K562 (cell line): ENCODE measurements around the gene WDR20. TPM values are rescaled to one million over a fixed set of nuclear protein-coding genes. Genes with fewer than 3 reads are reported as not detected.

Experiments used
- ATAC-seq: fragments of 200-7000 bp; cut with Tn5 transposase; 3 replicates; pipeline ENCODE4 v1.9.1; 2020; ENCODE audit warnings: moderate library complexity
- BruUV-seq: library from RNA; stranded (reverse); fragments of 400-500 nt; replicated peaks from 2 replicates; lab custom pipeline; 2021; lab: Mats Ljungman, UMichigan
- CTCF ChIA-PET: fragments of 300-600 bp; formaldehyde crosslinking; extraction: SDS; loops from one replicate; lab custom pipeline; 2021; ENCODE audit warnings: low intra/inter-chr PET ratio; lab: Yijun Ruan, JAX
- POLR2A ChIA-PET: fragments of 300-600, 350-650 bp; sonication (Branson Sonifier 250); formaldehyde crosslinking; extraction: SDS; loops from one replicate; lab custom pipeline; 2021; ENCODE audit warnings: antibody characterized with exemption, inconsistent platforms; lab: Yijun Ruan, JAX
- DNase-seq, 4 experiments: peaks; one replicate each; pipeline versions ENCODE4 v3.0.0 to v3.0.0-alpha.2; 2011 to 2018; ENCODE audit warnings: low spot score in 3 of 4, mixed read lengths in 3 of 4; ENCODE audit errors: extremely low read depth in 1 of 4
- FAIRE-seq: peaks from 2 replicates; lab custom pipeline; 2011; peaks lifted over from hg19 to GRCh38; lab: Jason Lieb, UNC
- H2AFZ ChIP-seq: 2 replicates; pipeline ENCODE4 v1.6.0; 2011; ENCODE audit warnings: low read depth, low read length, control low read depth, inconsistent platforms
- H3K27ac ChIP-seq: fragments of 200-600 bp; 3 replicates; pipeline ENCODE4 v1.8.0; 2011; ENCODE audit warnings: low read depth, mild to moderate bottlenecking, control low read depth, inconsistent platforms, low read length, moderate library complexity, mixed read lengths; ENCODE audit errors: extremely low read depth
- H3K27me3 ChIP-seq, 2 experiments: fragments of 300-600 bp in 1 of 2; 2 replicates in 1 of 2; 3 replicates in 1 of 2; pipeline versions ENCODE4 v1.6.0 to v1.8.0; 2011; ENCODE audit warnings: inconsistent platforms in 2 of 2, low read length in 2 of 2, mild to moderate bottlenecking in 1 of 2, mixed read lengths in 1 of 2, moderate library complexity in 1 of 2; ENCODE audit not compliant: control insufficient read depth in 2 of 2, insufficient read depth in 2 of 2
- H3K36me3 ChIP-seq: fragments of 300-600 bp; 3 replicates; pipeline ENCODE4 v1.8.0; 2011; ENCODE audit warnings: mild to moderate bottlenecking, low read length, inconsistent platforms; ENCODE audit not compliant: control insufficient read depth, insufficient read depth
- H3K4me1 ChIP-seq, 2 experiments: fragments of 200-600 bp in 1 of 2; replicated peaks in 1 of 2; 2 replicates in 1 of 2; 3 replicates in 1 of 2; pipeline versions ENCODE4 v1.5.1 to v1.8.0; 2011; ENCODE audit warnings: inconsistent platforms in 2 of 2, low read length in 2 of 2, mild to moderate bottlenecking in 1 of 2, mixed read lengths in 1 of 2, moderate library complexity in 1 of 2; ENCODE audit not compliant: control insufficient read depth in 2 of 2, insufficient read depth in 2 of 2
- H3K4me2 ChIP-seq: 2 replicates; pipeline ENCODE4 v1.6.1; 2011; ENCODE audit warnings: low read length, control low read depth, inconsistent platforms, mixed read lengths; ENCODE audit not compliant: insufficient read depth
- H3K4me3 ChIP-seq: fragments of 200-600 bp; sonication (generic), shearing (Covaris generic); 2 replicates; pipeline ENCODE4 v1.5.1; 2016; ENCODE audit warnings: control low read depth, inconsistent platforms
- H3K79me2 ChIP-seq: fragments of 200-600 bp; 3 replicates; pipeline ENCODE4 v1.8.0; 2011; ENCODE audit warnings: low read length, inconsistent platforms; ENCODE audit not compliant: control insufficient read depth, insufficient read depth
- H3K9ac ChIP-seq, 2 experiments: 2 replicates each; pipeline versions ENCODE4 v1.6.0 to v1.6.1; 2011; ENCODE audit warnings: low read depth in 2 of 2, low read length in 2 of 2, control low read depth in 1 of 2, inconsistent platforms in 1 of 2, mild to moderate bottlenecking in 1 of 2, mixed read lengths in 1 of 2; ENCODE audit not compliant: insufficient read depth in 1 of 2
- H3K9me1 ChIP-seq: one replicate; pipeline ENCODE4 v1.6.0; 2011; ENCODE audit warnings: inconsistent platforms, mild to moderate bottlenecking, low read length, moderate library complexity; ENCODE audit not compliant: control insufficient read depth, insufficient read depth
- H3K9me3 ChIP-seq: replicated peaks from 2 replicates; pipeline ENCODE4 v1.5.1; 2011; ENCODE audit warnings: low read depth, low read length, inconsistent platforms; ENCODE audit not compliant: control insufficient read depth, insufficient read depth
- H4K20me1 ChIP-seq: replicated peaks from 2 replicates; pipeline ENCODE4 v1.6.1; 2011; ENCODE audit warnings: low read length, inconsistent platforms, mixed read lengths; ENCODE audit not compliant: control insufficient read depth, insufficient read depth
- BRD4 ChIP-seq: fragments of 200-600 bp; sonication (generic); IDR thresholded peaks from 2 replicates; pipeline ENCODE4 v1.6.1; 2017; ENCODE audit warnings: inconsistent platforms
- ELF2 ChIP-seq: fragments of 250-450 bp; sonication (Bioruptor Pico); IDR thresholded peaks from 2 replicates; pipeline ENCODE4 v1.5.0; 2021; ENCODE audit warnings: mild to moderate bottlenecking
- ETV5 ChIP-seq: sonication (generic); formaldehyde crosslinking; IDR thresholded peaks from 2 replicates; pipeline ENCODE4 v1.4.0; 2020; ENCODE audit warnings: low read depth, mild to moderate bottlenecking, missing genetic modification reagents
- GTF2A2 ChIP-seq: IDR thresholded peaks from 2 replicates; pipeline ENCODE4 v1.6.1; 2016; ENCODE audit warnings: mild to moderate bottlenecking, missing genetic modification characterization, missing compliant biosample characterization
- OTX1 ChIP-seq: fragments of 450-650 bp; formaldehyde crosslinking; IDR thresholded peaks from 2 replicates; pipeline ENCODE4 v1.4.0; 2022; ENCODE audit warnings: mild to moderate bottlenecking
- SMARCB1 ChIP-seq: IDR thresholded peaks from 2 replicates; pipeline ENCODE4 v1.6.1; 2011; ENCODE audit warnings: improper control_type of control experiment, low read depth; ENCODE audit not compliant: insufficient read length
- TCF3 ChIP-seq: sonication (generic); formaldehyde crosslinking; IDR thresholded peaks from 2 replicates; pipeline ENCODE4 v1.4.0; 2020; ENCODE audit warnings: mild to moderate bottlenecking, missing genetic modification reagents
- ZNF717 ChIP-seq: fragments of 250-450 bp; sonication (Bioruptor Pico); IDR thresholded peaks from 2 replicates; pipeline ENCODE4 v1.5.0; 2021
- ZNF830 ChIP-seq: fragments of 250-450 bp; sonication (Bioruptor Pico); IDR thresholded peaks from 2 replicates; pipeline ENCODE4 v1.5.0; 2021; ENCODE audit warnings: mild to moderate bottlenecking
- WGBS: fragments of 100-300 bp; shearing (Covaris generic); methylation state at CpG from one replicate; pipeline ENCODE4 v1.1.6; 2016; ENCODE audit warnings: low coverage, mixed read lengths; ENCODE audit not compliant: insufficient coverage; ENCODE audit errors: missing lambda C conversion rate; 5-methylcytosine and 5-hydroxymethylcytosine counted together
- in situ Hi-C: fragments of 300-500 bp; cut with MboI; formaldehyde crosslinking; loops from 4 replicates; pipeline ENCODE4 v1.15.0; 2018; ENCODE audit warnings: inconsistent platforms, mixed read lengths
- intact Hi-C: fragments of 100-400 bp; cut with micrococcal nuclease; formaldehyde crosslinking; loops from 2 replicates; pipeline ENCODE4 v1.14.2; 2022
- polyA plus RNA-seq, 8 experiments: library from polyadenylated mRNA; depleted of rRNA in 4 of 8; stranded (reverse) in 5 of 8; unstranded in 3 of 8; fragments of >200 nt; fragmentation: Nextera tagmentation in 2 of 8; fragmentation: Illumina TruSeq in 1 of 8; extraction: Ambion mirVana in 2 of 8; extraction: Trizol in 1 of 8; gene quantifications; 2 replicates each; pipeline versions ENCODE4 v1.2.1 to v1.2.3, GENCODE V29; 2011 to 2014; ENCODE audit warnings: inconsistent platforms in 1 of 8, missing spikeins in 1 of 8
- total RNA-seq, 7 experiments: library from RNA; depleted of rRNA in 6 of 7; stranded (reverse); fragments of >200 nt in 6 of 7; fragmentation: Illumina TruSeq in 2 of 7; extraction: Trizol in 2 of 7; gene quantifications; 2 replicates each; pipeline versions ENCODE4 v1.2.1 to v1.2.3, GENCODE V29; 2011 to 2021; ENCODE audit warnings: low replicate concordance in 1 of 7
- TF ChIP-seq, protein P1 (sequence below): fragments of 450-650 bp; conservative IDR thresholded peaks from 2 replicates; pipeline ENCODE4 v1.6.1; 2016; ENCODE audit warnings: missing genetic modification characterization, low read depth, mild to moderate bottlenecking, missing compliant biosample characterization, moderate library complexity
- TF ChIP-seq, protein P2 (sequence below), 2 experiments: fragments of 450-650 bp; IDR thresholded peaks; 2 replicates each; pipeline ENCODE4 v1.6.1; 2016
- TF ChIP-seq, protein P3 (sequence below): fragments of 250-450 bp; sonication (Bioruptor Pico); IDR thresholded peaks from 2 replicates; pipeline ENCODE4 v1.5.1; 2021; ENCODE audit warnings: mild to moderate bottlenecking
- TF ChIP-seq, protein P4 (sequence below): fragments of 250-450 bp; sonication (Bioruptor Pico); IDR thresholded peaks from 2 replicates; pipeline ENCODE4 v1.8.0; 2022; ENCODE audit warnings: inconsistent platforms
- TF ChIP-seq, protein P5 (sequence below), 3 experiments: fragments of 200-800 bp in 1 of 3; fragments of 250-450 bp in 1 of 3; fragments of 450-650 bp in 1 of 3; sonication (Bioruptor Pico) in 1 of 3; sonication (Bioruptor generic) in 1 of 3; formaldehyde crosslinking in 1 of 3; IDR thresholded peaks; 2 replicates each; pipeline versions ENCODE4 v1.6.1 to v1.8.0; 2016 to 2022; ENCODE audit warnings: mild to moderate bottlenecking in 2 of 3, missing genetic modification characterization in 2 of 3, missing compliant biosample characterization in 1 of 3, moderate library complexity in 1 of 3

WDR20 gene
- total and polyA plus RNA-seq, 9 of the 15 experiments (the other 6 are each of a cell fraction or from before 2014, with no cell fraction given), result 7.0 to 15.3 (median 11.8) TPM

DNA sequence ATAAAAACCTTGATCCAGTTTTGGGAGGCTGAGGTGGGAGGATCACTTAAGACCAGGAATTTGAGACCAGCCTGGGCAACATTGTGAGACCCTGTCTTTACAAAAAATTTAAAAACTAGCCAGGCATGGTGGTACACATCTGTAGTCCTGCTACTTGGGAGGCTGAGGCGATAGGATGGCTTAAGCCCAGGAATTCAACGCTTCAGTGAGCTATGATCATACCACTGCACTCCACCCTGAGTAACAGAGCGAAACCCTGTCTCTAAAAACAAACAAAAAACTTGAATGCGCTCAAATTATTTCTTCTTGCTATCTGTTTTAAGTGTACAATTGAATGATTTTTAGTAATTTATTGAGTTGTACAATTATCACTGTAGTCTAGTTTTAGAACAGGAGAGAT lies 20.1 kb downstream of the WDR20 start:
- Histone ChIP-seq H3K36me3 (no peaks in the 10 kb centered on the region; the same call in 2 of the 3 replicates), H4K20me1 (peaks cover 15% of the 10 kb centered on the region; the same call in 1 of the 2 replicates), H3K27ac (no peak overlapping the region), H2AFZ (no peak overlapping the region), H3K9ac (no peak overlapping the region), H3K9me1 (no peaks in the 10 kb centered on the region), H3K79me2 (peaks cover 66% of the 10 kb centered on the region), H3K27me3 (no peaks in the 10 kb centered on the region), H3K4me2 (no peak overlapping the region), H3K4me3 (no peak overlapping the region), H3K9me3 (no peaks in the 10 kb centered on the region), H3K4me1 (peaks cover 5 to 24% of the 10 kb centered on the region in 2 experiments)
- in situ Hi-C loops (no loop called here), intact Hi-C loops (no loop called here)
- BruUV-seq, result no TSS peak
- DNase-seq, result no peak
- ChIA-PET CTCF (no interaction called here), POLR2A (no interaction called here)
- WGBS, result 91% methylated on average over 4 of the region's 4 CpGs
- no peak for ATAC-seq
- FAIRE-seq, result no peak
- TF ChIP-seq BRD4 (no peak), SMARCB1 (no peak), OTX1 (CRISPR knock-in tag) (no peak), ETV5 (no peak), ZNF717 (CRISPR knock-in tag) (no peak), TCF3 (no peak), GTF2A2 (tag) (no peak), ELF2 (CRISPR knock-in tag) (no peak), ZNF830 (CRISPR knock-in tag) (no peak)
- TF ChIP-seq, protein P1, sequence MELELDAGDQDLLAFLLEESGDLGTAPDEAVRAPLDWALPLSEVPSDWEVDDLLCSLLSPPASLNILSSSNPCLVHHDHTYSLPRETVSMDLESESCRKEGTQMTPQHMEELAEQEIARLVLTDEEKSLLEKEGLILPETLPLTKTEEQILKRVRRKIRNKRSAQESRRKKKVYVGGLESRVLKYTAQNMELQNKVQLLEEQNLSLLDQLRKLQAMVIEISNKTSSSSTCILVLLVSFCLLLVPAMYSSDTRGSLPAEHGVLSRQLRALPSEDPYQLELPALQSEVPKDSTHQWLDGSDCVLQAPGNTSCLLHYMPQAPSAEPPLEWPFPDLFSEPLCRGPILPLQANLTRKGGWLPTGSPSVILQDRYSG (tag), result no peak
- TF ChIP-seq, protein P2, sequence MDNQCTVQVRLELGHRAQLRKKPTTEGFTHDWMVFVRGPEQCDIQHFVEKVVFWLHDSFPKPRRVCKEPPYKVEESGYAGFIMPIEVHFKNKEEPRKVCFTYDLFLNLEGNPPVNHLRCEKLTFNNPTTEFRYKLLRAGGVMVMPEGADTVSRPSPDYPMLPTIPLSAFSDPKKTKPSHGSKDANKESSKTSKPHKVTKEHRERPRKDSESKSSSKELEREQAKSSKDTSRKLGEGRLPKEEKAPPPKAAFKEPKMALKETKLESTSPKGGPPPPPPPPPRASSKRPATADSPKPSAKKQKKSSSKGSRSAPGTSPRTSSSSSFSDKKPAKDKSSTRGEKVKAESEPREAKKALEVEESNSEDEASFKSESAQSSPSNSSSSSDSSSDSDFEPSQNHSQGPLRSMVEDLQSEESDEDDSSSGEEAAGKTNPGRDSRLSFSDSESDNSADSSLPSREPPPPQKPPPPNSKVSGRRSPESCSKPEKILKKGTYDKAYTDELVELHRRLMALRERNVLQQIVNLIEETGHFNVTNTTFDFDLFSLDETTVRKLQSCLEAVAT (IDR thresholded peaks at IDR 0.05), result no peak
- TF ChIP-seq, protein P3, sequence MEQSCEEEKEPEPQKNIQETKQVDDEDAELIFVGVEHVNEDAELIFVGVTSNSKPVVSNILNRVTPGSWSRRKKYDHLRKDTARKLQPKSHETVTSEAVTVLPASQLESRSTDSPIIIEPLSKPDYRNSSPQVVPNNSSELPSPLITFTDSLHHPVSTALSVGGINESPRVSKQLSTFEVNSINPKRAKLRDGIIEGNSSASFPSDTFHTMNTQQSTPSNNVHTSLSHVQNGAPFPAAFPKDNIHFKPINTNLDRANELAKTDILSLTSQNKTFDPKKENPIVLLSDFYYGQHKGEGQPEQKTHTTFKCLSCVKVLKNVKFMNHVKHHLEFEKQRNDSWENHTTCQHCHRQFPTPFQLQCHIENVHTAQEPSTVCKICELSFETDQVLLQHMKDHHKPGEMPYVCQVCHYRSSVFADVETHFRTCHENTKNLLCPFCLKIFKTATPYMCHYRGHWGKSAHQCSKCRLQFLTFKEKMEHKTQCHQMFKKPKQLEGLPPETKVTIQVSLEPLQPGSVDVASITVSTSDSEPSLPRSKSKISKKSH (CRISPR knock-in tag), result no peak
- TF ChIP-seq, protein P4, sequence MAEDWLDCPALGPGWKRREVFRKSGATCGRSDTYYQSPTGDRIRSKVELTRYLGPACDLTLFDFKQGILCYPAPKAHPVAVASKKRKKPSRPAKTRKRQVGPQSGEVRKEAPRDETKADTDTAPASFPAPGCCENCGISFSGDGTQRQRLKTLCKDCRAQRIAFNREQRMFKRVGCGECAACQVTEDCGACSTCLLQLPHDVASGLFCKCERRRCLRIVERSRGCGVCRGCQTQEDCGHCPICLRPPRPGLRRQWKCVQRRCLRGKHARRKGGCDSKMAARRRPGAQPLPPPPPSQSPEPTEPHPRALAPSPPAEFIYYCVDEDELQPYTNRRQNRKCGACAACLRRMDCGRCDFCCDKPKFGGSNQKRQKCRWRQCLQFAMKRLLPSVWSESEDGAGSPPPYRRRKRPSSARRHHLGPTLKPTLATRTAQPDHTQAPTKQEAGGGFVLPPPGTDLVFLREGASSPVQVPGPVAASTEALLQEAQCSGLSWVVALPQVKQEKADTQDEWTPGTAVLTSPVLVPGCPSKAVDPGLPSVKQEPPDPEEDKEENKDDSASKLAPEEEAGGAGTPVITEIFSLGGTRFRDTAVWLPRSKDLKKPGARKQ (CRISPR knock-in tag), result no peak
- TF ChIP-seq, protein P5, sequence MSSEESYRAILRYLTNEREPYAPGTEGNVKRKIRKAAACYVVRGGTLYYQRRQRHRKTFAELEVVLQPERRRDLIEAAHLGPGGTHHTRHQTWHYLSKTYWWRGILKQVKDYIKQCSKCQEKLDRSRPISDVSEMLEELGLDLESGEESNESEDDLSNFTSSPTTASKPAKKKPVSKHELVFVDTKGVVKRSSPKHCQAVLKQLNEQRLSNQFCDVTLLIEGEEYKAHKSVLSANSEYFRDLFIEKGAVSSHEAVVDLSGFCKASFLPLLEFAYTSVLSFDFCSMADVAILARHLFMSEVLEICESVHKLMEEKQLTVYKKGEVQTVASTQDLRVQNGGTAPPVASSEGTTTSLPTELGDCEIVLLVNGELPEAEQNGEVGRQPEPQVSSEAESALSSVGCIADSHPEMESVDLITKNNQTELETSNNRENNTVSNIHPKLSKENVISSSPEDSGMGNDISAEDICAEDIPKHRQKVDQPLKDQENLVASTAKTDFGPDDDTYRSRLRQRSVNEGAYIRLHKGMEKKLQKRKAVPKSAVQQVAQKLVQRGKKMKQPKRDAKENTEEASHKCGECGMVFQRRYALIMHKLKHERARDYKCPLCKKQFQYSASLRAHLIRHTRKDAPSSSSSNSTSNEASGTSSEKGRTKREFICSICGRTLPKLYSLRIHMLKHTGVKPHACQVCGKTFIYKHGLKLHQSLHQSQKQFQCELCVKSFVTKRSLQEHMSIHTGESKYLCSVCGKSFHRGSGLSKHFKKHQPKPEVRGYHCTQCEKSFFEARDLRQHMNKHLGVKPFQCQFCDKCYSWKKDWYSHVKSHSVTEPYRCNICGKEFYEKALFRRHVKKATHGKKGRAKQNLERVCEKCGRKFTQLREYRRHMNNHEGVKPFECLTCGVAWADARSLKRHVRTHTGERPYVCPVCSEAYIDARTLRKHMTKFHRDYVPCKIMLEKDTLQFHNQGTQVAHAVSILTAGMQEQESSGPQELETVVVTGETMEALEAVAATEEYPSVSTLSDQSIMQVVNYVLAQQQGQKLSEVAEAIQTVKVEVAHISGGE (CRISPR knock-in tag; IDR thresholded peaks at IDR 0.05), result no peak
